Esophagus squamous epithelium (tissue), 4 donors: ENCODE measurements around the gene PTCD3.

ENCODE experiments used
- POLR2A ChIP-seq, 4 donors: fragments of 450-650 bp; IDR thresholded peaks; one replicate each; pipeline ENCODE4 v1.6.1; 2017; ENCODE audit warnings: antibody characterized with exemption in 4 of 4, mild to moderate bottlenecking in 4 of 4, moderate library complexity in 3 of 4
- TF ChIP-seq, protein P1 (sequence below), 6 experiments: fragments of 450-650 bp in 4 of 6; fragments of 200-600 bp in 2 of 6; sonication (generic) in 2 of 6; IDR thresholded peaks; one replicate each; pipeline ENCODE4 v1.5.1; 2016 to 2019; ENCODE audit warnings: antibody characterized with exemption in 6 of 6, mild to moderate bottlenecking in 4 of 6, moderate library complexity in 4 of 6

- TF ChIP-seq, protein P1, sequence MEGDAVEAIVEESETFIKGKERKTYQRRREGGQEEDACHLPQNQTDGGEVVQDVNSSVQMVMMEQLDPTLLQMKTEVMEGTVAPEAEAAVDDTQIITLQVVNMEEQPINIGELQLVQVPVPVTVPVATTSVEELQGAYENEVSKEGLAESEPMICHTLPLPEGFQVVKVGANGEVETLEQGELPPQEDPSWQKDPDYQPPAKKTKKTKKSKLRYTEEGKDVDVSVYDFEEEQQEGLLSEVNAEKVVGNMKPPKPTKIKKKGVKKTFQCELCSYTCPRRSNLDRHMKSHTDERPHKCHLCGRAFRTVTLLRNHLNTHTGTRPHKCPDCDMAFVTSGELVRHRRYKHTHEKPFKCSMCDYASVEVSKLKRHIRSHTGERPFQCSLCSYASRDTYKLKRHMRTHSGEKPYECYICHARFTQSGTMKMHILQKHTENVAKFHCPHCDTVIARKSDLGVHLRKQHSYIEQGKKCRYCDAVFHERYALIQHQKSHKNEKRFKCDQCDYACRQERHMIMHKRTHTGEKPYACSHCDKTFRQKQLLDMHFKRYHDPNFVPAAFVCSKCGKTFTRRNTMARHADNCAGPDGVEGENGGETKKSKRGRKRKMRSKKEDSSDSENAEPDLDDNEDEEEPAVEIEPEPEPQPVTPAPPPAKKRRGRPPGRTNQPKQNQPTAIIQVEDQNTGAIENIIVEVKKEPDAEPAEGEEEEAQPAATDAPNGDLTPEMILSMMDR (IDR thresholded peaks at IDR 0.05), result no peak
- no peak for TF ChIP-seq POLR2A (IDR thresholded peaks at IDR 0.05)
Measured at GRCh38 chr2:86075886-86076285, 30.1 kb upstream of the PTCD3 start.
